H1 (cell line): ENCODE data around the gene ZNF106. TPM values are rescaled to one million over a fixed set of nuclear protein-coding genes. Genes with fewer than 3 reads are reported as not detected.
A peak's percentile ranks its signal among the peaks of the same experiment; 100 is the strongest.

Experiments
- CTCF ChIA-PET: fragments of 300-600 bp; sonication (Branson Sonifier 250); formaldehyde crosslinking; loops from one replicate; lab custom pipeline; 2021; ENCODE audit not compliant: partially characterized antibody; lab: Charles Lee
- POLR2A ChIA-PET: fragments of 300-600 bp; sonication (Branson Sonifier 250); formaldehyde crosslinking; loops from one replicate; lab custom pipeline; 2021; ENCODE audit warnings: inconsistent platforms; ENCODE audit not compliant: partially characterized antibody; lab: Charles Lee
- DNase-seq, 2 experiments: peaks; one replicate each; pipeline versions ENCODE4 v3.0.0 to v3.0.0-alpha.2; 2010 to 2022; ENCODE audit warnings: low spot score in 2 of 2, low read depth in 1 of 2, mixed read lengths in 1 of 2
- FAIRE-seq: peaks from 2 replicates; lab custom pipeline; 2011; peaks lifted over from hg19 to GRCh38; lab: Jason Lieb, UNC
- H2AFZ ChIP-seq: 2 replicates; pipeline ENCODE4 v1.8.1; 2012; ENCODE audit warnings: low read length, inconsistent platforms
- H2AK5ac ChIP-seq: 2 replicates; pipeline ENCODE4 v1.6.1; 2013; ENCODE audit warnings: low read depth, low read length
- H2BK120ac ChIP-seq: replicated peaks from 2 replicates; pipeline ENCODE3; 2013; ENCODE audit warnings: low read depth, low read length, inconsistent platforms
- H2BK12ac ChIP-seq: 2 replicates; pipeline ENCODE4 v1.6.1; 2013; ENCODE audit warnings: low read depth, low read length
- H2BK15ac ChIP-seq: 2 replicates; pipeline ENCODE4 v1.6.1; 2013; ENCODE audit warnings: low read length
- H2BK20ac ChIP-seq: 2 replicates; pipeline ENCODE4 v1.6.1; 2013; ENCODE audit warnings: low read length
- H2BK5ac ChIP-seq: 2 replicates; pipeline ENCODE4 v1.6.1; 2013; ENCODE audit warnings: low read depth, low read length
- H3K14ac ChIP-seq: 2 replicates; pipeline ENCODE4 v1.6.1; 2013; ENCODE audit warnings: inconsistent platforms; ENCODE audit not compliant: insufficient read length
- H3K18ac ChIP-seq: 2 replicates; pipeline ENCODE4 v1.6.1; 2013; ENCODE audit warnings: low read length; ENCODE audit errors: extremely low read depth
- H3K23ac ChIP-seq: 2 replicates; pipeline ENCODE4 v1.6.1; 2013; ENCODE audit warnings: inconsistent platforms; ENCODE audit not compliant: insufficient read length
- H3K23me2 ChIP-seq: 2 replicates; pipeline ENCODE4 v1.6.1; 2013; ENCODE audit warnings: low read depth, low read length
- H3K27ac ChIP-seq: 2 replicates; pipeline ENCODE4 v1.6.1; 2011; ENCODE audit warnings: low read depth, low read length, inconsistent platforms
- H3K27me3 ChIP-seq, 4 experiments: replicated peaks in 1 of 4; 1 replicate in 1 of 4; 2 replicates in 3 of 4; pipeline versions ENCODE4 v1.6.1 to v1.8.1; 2011 to 2013; ENCODE audit warnings: low read length in 3 of 4, mild to moderate bottlenecking in 3 of 4, inconsistent platforms in 2 of 4, mixed read lengths in 2 of 4, moderate library complexity in 1 of 4; ENCODE audit not compliant: control insufficient read depth in 3 of 4, insufficient read depth in 3 of 4; ENCODE audit errors: extremely low read depth in 1 of 4
- H3K36me3 ChIP-seq, 4 experiments: 2 replicates each; pipeline versions ENCODE4 v1.6.1 to v1.8.1; 2011 to 2013; ENCODE audit warnings: mild to moderate bottlenecking in 4 of 4, low read length in 3 of 4, moderate library complexity in 2 of 4, control low read depth in 1 of 4, inconsistent platforms in 1 of 4; ENCODE audit not compliant: insufficient read depth in 4 of 4, control insufficient read depth in 2 of 4
- H3K4ac ChIP-seq: replicated peaks from 2 replicates; pipeline ENCODE3; 2013; ENCODE audit warnings: low read length, low read depth, mixed read lengths, inconsistent platforms; ENCODE audit not compliant: insufficient read length
- H3K4me1 ChIP-seq, 4 experiments: replicated peaks in 1 of 4; 1 replicate in 1 of 4; 2 replicates in 3 of 4; pipeline versions ENCODE4 v1.6.1 to v1.8.1; 2011 to 2013; ENCODE audit warnings: low read length in 3 of 4, inconsistent platforms in 2 of 4, mixed read lengths in 1 of 4; ENCODE audit not compliant: insufficient read depth in 4 of 4, control insufficient read depth in 3 of 4
- H3K4me2 ChIP-seq, 2 experiments: 2 replicates each; pipeline versions ENCODE4 v1.6.1 to v1.8.1; 2011 to 2013; ENCODE audit warnings: low read depth in 2 of 2, low read length in 2 of 2, control low read depth in 1 of 2, inconsistent platforms in 1 of 2, mild to moderate bottlenecking in 1 of 2; ENCODE audit not compliant: insufficient read depth in 1 of 2
- H3K4me3 ChIP-seq, 4 experiments: fragments of 200-600, 300-600 bp in 1 of 4; sonication (generic), shearing (Covaris generic), sonication (Bioruptor Twin) in 1 of 4; 2 replicates each; pipeline versions ENCODE4 v1.5.1 to v1.8.1; 2011 to 2016; ENCODE audit warnings: low read length in 4 of 4, low read depth in 3 of 4, control low read depth in 2 of 4, inconsistent platforms in 2 of 4, mild to moderate bottlenecking in 2 of 4, mixed read lengths in 1 of 4, moderate library complexity in 1 of 4; ENCODE audit not compliant: insufficient read depth in 2 of 4; ENCODE audit errors: extremely low read depth in 1 of 4
- H3K56ac ChIP-seq: replicated peaks from 2 replicates; pipeline ENCODE3; 2013; ENCODE audit warnings: low read depth, mild to moderate bottlenecking, mixed read lengths, low read length, inconsistent platforms; ENCODE audit not compliant: insufficient read length
- H3K79me1 ChIP-seq: 2 replicates; pipeline ENCODE4 v1.6.1; 2013; ENCODE audit warnings: low read depth, low read length, control low read depth
- H3K79me2 ChIP-seq, 2 experiments: 2 replicates each; pipeline versions ENCODE4 v1.6.1 to v1.8.1; 2012 to 2013; ENCODE audit warnings: low read length in 2 of 2, mild to moderate bottlenecking in 2 of 2, inconsistent platforms in 1 of 2; ENCODE audit not compliant: insufficient read depth in 2 of 2, control insufficient read depth in 1 of 2
- H3K9ac ChIP-seq, 4 experiments: replicated peaks in 1 of 4; 1 replicate in 1 of 4; 2 replicates in 3 of 4; pipeline versions ENCODE4 v1.6.1 to v1.8.1; 2011 to 2013; ENCODE audit warnings: low read depth in 3 of 4, low read length in 3 of 4, control low read depth in 2 of 4, mild to moderate bottlenecking in 2 of 4, moderate library complexity in 2 of 4, inconsistent platforms in 1 of 4; ENCODE audit errors: extremely low read depth in 1 of 4
- H3K9me3 ChIP-seq, 2 experiments: 2 replicates each; pipeline versions ENCODE4 v1.6.1 to v1.8.1; 2012 to 2013; ENCODE audit warnings: mild to moderate bottlenecking in 2 of 2, moderate library complexity in 2 of 2, control low read depth in 1 of 2, inconsistent platforms in 1 of 2, low read depth in 1 of 2, low read length in 1 of 2, mixed read lengths in 1 of 2; ENCODE audit not compliant: insufficient read depth in 2 of 2
- H4K20me1 ChIP-seq, 2 experiments: replicated peaks in 1 of 2; 2 replicates each; pipeline versions ENCODE3 to v1.8.1; 2011 to 2013; ENCODE audit warnings: inconsistent platforms in 2 of 2, low read length in 2 of 2, mild to moderate bottlenecking in 1 of 2; ENCODE audit not compliant: insufficient read depth in 2 of 2, control insufficient read depth in 1 of 2
- H4K5ac ChIP-seq: 2 replicates; pipeline ENCODE4 v1.6.1; 2013; ENCODE audit warnings: low read length, low read depth, mixed read lengths, inconsistent platforms; ENCODE audit not compliant: insufficient read length
- H4K8ac ChIP-seq: 2 replicates; pipeline ENCODE4 v1.8.0; 2013; ENCODE audit warnings: mild to moderate bottlenecking, moderate library complexity, low read length, inconsistent platforms; ENCODE audit not compliant: insufficient read depth; ENCODE audit errors: extremely low read depth
- H4K91ac ChIP-seq: replicated peaks from 2 replicates; pipeline ENCODE3; 2013; ENCODE audit warnings: low read length, mixed read lengths, inconsistent platforms; ENCODE audit not compliant: insufficient read length
- BRCA1 ChIP-seq: IDR thresholded peaks from 2 replicates; pipeline ENCODE4 v1.6.1; 2012; ENCODE audit warnings: low read depth, low read length, improper control_type of control experiment
- CEBPB ChIP-seq: IDR thresholded peaks from 2 replicates; pipeline ENCODE4 v1.6.1; 2012; ENCODE audit warnings: low read depth, low read length
- CHD1 ChIP-seq: IDR thresholded peaks from 2 replicates; pipeline ENCODE4 v1.6.1; 2012; ENCODE audit warnings: low read depth, low read length, improper control_type of control experiment
- EGR1 ChIP-seq: IDR thresholded peaks from 2 replicates; pipeline ENCODE4 v1.6.1; 2011; ENCODE audit warnings: low read depth, low read length, borderline replicate concordance
- HDAC2 ChIP-seq, 2 experiments: fragments of 300-600 bp in 1 of 2; sonication (generic) in 1 of 2; IDR thresholded peaks; 2 replicates each; pipeline ENCODE4 v1.6.1; 2011 to 2012; ENCODE audit warnings: low read depth in 2 of 2, low read length in 2 of 2, mild to moderate bottlenecking in 2 of 2, moderate library complexity in 2 of 2, borderline replicate concordance in 1 of 2, inconsistent platforms in 1 of 2
- HDAC6 ChIP-seq: IDR thresholded peaks from one replicate; pipeline ENCODE4 v1.7.1; 2012; ENCODE audit warnings: low read depth, mild to moderate bottlenecking, inconsistent platforms, low read length, moderate library complexity
- JUND ChIP-seq: IDR thresholded peaks from 2 replicates; pipeline ENCODE4 v1.6.1; 2011; ENCODE audit warnings: mild to moderate bottlenecking, improper control_type of control experiment, low read length
- NRF1 ChIP-seq: IDR thresholded peaks from 2 replicates; pipeline ENCODE4 v1.6.1; 2011; ENCODE audit warnings: mild to moderate bottlenecking, low read depth, low read length, improper control_type of control experiment
- POLR2A ChIP-seq, 2 experiments: IDR thresholded peaks; 1 replicate in 1 of 2; 2 replicates in 1 of 2; pipeline ENCODE4 v1.6.1; 2011; ENCODE audit warnings: low read depth in 2 of 2, low read length in 2 of 2, mild to moderate bottlenecking in 2 of 2; ENCODE audit errors: control extremely low read depth in 1 of 2
- SIN3A ChIP-seq, 2 experiments: IDR thresholded peaks in 1 of 2; conservative IDR thresholded peaks in 1 of 2; 2 replicates each; pipeline ENCODE4 v1.6.1; 2011 to 2012; ENCODE audit warnings: low read length in 2 of 2, improper control_type of control experiment in 1 of 2, low read depth in 1 of 2, mild to moderate bottlenecking in 1 of 2
- TAF1 ChIP-seq: IDR thresholded peaks from 2 replicates; pipeline ENCODE4 v1.6.1; 2011; ENCODE audit warnings: mild to moderate bottlenecking, low read depth, low read length
- TCF12 ChIP-seq: IDR thresholded peaks from 2 replicates; pipeline ENCODE4 v1.6.1; 2011; ENCODE audit warnings: low read depth, mild to moderate bottlenecking, low read length
- WGBS, 2 experiments: shearing (Covaris generic) in 1 of 2; methylation state at CpG; one replicate each; pipeline versions ENCODE4 v1.1.6 to v1.1.7; 2013 to 2015; ENCODE audit warnings: low lambda C conversion rate in 2 of 2, mixed read lengths in 2 of 2, inconsistent platforms in 1 of 2, low coverage in 1 of 2, missing lambda C conversion rate in 1 of 2; ENCODE audit not compliant: insufficient replicate concordance in 2 of 2, insufficient coverage in 1 of 2, insufficient read length in 1 of 2; ENCODE audit errors: extremely low coverage in 1 of 2, missing lambda C conversion rate in 1 of 2; 5-methylcytosine and 5-hydroxymethylcytosine counted together
- polyA plus RNA-seq, 7 experiments: library from polyadenylated mRNA; depleted of rRNA in 3 of 7; stranded (reverse) in 5 of 7; unstranded in 2 of 7; fragments of >200 nt in 5 of 7; fragments of 200-250 nt in 2 of 7; gene quantifications; 1 replicate in 5 of 7; 2 replicates in 1 of 7; 4 replicates in 1 of 7; pipeline versions ENCODE4 v1.2.1 to v1.2.3, GENCODE V29; 2011 to 2013; ENCODE audit warnings: missing spikeins in 2 of 7, mixed read lengths in 2 of 7
- total RNA-seq: library from RNA; stranded (reverse); fragmentation: NEBNext Ultra II Directional; extraction: Animal tissue kit (Norgen Biotek cat#: 25700); gene quantifications from 2 replicates; pipeline ENCODE4 v1.2.1, GENCODE V29; 2021
- TF ChIP-seq, protein P1 (sequence below): IDR thresholded peaks from 2 replicates; pipeline ENCODE4 v1.6.1; 2011; ENCODE audit warnings: low read length, improper control_type of control experiment

ZNF106 gene
- total and polyA plus RNA-seq, 2 of the 8 experiments (the other 6 are each of a cell fraction or from before 2014, with no cell fraction given), result 18.2 to 62.0 TPM

DNA sequence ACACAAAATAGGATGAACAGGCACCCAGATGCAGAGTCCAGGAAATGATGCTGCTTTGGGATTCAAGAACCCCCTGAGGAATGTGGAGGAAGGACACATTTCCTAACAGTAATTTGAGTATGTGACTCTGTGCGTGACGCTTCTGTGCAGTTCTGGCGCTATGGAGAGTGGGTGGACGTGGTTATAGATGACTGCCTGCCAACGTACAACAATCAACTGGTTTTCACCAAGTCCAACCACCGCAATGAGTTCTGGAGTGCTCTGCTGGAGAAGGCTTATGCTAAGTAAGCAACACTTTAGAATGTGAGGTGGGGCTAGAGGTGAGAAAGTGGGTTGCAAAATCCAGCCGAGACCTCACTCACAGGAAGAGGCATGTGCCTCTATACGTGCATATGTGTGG is 103.3 kb downstream of the ZNF106 start:
- Histone ChIP-seq H4K20me1 (no peaks in the 10 kb centered on the region), H2BK15ac (0 out of 2 replicates have a peak overlapping the region, but pooled peaks have one; percentile 1), H4K5ac (no peak overlapping the region), H3K23me2 (no peaks in the 10 kb centered on the region), H3K9ac (no peak overlapping the region), H3K36me3 (no peaks in the 10 kb centered on the region), H3K4me2 (no peak overlapping the region), H3K4me1 (peaks cover 0 to 12% (median 4%) of the 10 kb centered on the region in 4 experiments; a peak in 5 of 7 replicates), H2BK120ac (no peak overlapping the region), H3K27me3 (no peaks in the 10 kb centered on the region), H2AFZ (no peak overlapping the region), H2AK5ac (no peak overlapping the region), H3K4ac (no peak overlapping the region), H3K27ac (no peak overlapping the region), H3K79me2 (no peaks in the 10 kb centered on the region), H2BK5ac (no peak overlapping the region), H3K18ac (no peak overlapping the region), H3K56ac (no peak overlapping the region), H3K4me3 (no peak overlapping the region), H4K8ac (no peak overlapping the region), H3K14ac (no peak overlapping the region), H3K79me1 (no peaks in the 10 kb centered on the region), H2BK12ac (no peak overlapping the region), H3K23ac (no peak overlapping the region), H3K9me3 (no peaks in the 10 kb centered on the region), H4K91ac (no peak overlapping the region), H2BK20ac (no peak overlapping the region)
- ChIA-PET CTCF (interaction anchor here (0.9 to 5.7 kb wide), 8 partner anchors 11 to 321 kb away, joined by 3 to 34 read pairs (median 3); no protein-coding TSS in a partner anchor), POLR2A (interaction anchor here (1.3 kb wide), 2 partner anchors 26 to 231 kb away, joined by 3 read pairs; partner anchors contain the start of gene PLA2G4F)
- DNase-seq (no peak), FAIRE-seq (no peak)
- TF ChIP-seq POLR2A (IDR thresholded peaks at IDR 0.05; ENCODE audit: control extremely low read depth in 1 of 2, low read depth in 2 of 2, low read length in 2 of 2) (no peak), HDAC2 (IDR thresholded peaks at IDR 0.05; ENCODE audit: borderline replicate concordance in 1 of 2, low read depth in 2 of 2, low read length in 2 of 2) (no peak), BRCA1 (no peak), TCF12 (no peak), NRF1 (no peak), CEBPB (no peak), EGR1 (no peak), TAF1 (no peak), SIN3A (conservative IDR thresholded peaks at IDR 0.05 in 1 of 2, IDR thresholded peaks at IDR 0.05 in 1 of 2; ENCODE audit: low read depth in 1 of 2, low read length in 2 of 2) (no peak), JUND (no peak), CHD1 (no peak), HDAC6 (no peak)
- TF ChIP-seq, protein P1, sequence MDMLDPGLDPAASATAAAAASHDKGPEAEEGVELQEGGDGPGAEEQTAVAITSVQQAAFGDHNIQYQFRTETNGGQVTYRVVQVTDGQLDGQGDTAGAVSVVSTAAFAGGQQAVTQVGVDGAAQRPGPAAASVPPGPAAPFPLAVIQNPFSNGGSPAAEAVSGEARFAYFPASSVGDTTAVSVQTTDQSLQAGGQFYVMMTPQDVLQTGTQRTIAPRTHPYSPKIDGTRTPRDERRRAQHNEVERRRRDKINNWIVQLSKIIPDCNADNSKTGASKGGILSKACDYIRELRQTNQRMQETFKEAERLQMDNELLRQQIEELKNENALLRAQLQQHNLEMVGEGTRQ, result no peak
- 92% methylated on average over 8 of the region's 8 CpGs; no CpG with 5 or more reads in 1 of the 2 experiments for WGBS, 2 experiments
